B cell (primary cell): ENCODE results near the gene PIK3CA. TPM values are rescaled to one million over a fixed set of nuclear protein-coding genes. Genes with fewer than 3 reads are reported as not detected.
"Not testable (repeated sequence)": the region's sequence is repeated elsewhere in the genome, so short reads cannot be mapped to it uniquely, and the experiment has no call there.

ENCODE experiments used
- ATAC-seq: fragments of 200-7000 bp; cut with Tn5 transposase; one replicate; pipeline ENCODE4 v1.10.0; 2021; ENCODE audit warnings: low read depth, mild to moderate bottlenecking, moderate number of reproducible peaks, moderate library complexity
- CTCF ChIA-PET: fragments of 350-600 bp; sonication (Branson Sonifier 250); formaldehyde crosslinking; loops from one replicate; lab custom pipeline; 2021; ENCODE audit warnings: antibody characterized with exemption, inconsistent platforms; lab: Charles Lee
- POLR2A ChIA-PET: fragments of 350-600 bp; sonication (Branson Sonifier 250); formaldehyde crosslinking; loops from one replicate; lab custom pipeline; 2021; ENCODE audit warnings: antibody characterized with exemption; lab: Charles Lee
- DNase-seq: peaks from one replicate; pipeline ENCODE4 v3.0.0; 2013
- H2AFZ ChIP-seq: 2 replicates; pipeline ENCODE4 v1.6.1; 2012; ENCODE audit warnings: mild to moderate bottlenecking, low read depth, low read length; ENCODE audit not compliant: insufficient read depth, poor library complexity, severe bottlenecking
- H3K27ac ChIP-seq, 2 donors: 1 replicate in 1 of 2; 2 replicates in 1 of 2; pipeline ENCODE4 v1.5.1; 2012 to 2013; ENCODE audit warnings: low read length in 2 of 2, mild to moderate bottlenecking in 2 of 2, moderate library complexity in 1 of 2
- H3K27me3 ChIP-seq, 4 experiments: fragments of 200-600 bp in 1 of 4; sonication (generic) in 1 of 4; replicated peaks in 1 of 4; 1 replicate in 2 of 4; 2 replicates in 2 of 4; pipeline versions ENCODE4 v1.6.1 to v1.7.0; 2013 to 2016; ENCODE audit warnings: low read length in 3 of 4, mild to moderate bottlenecking in 2 of 4, mixed read lengths in 1 of 4, moderate library complexity in 1 of 4; ENCODE audit not compliant: insufficient read depth in 4 of 4, control insufficient read depth in 3 of 4; ENCODE audit errors: control extremely low read depth in 1 of 4
- H3K36me3 ChIP-seq, 2 experiments: replicated peaks in 1 of 2; 1 replicate in 1 of 2; 2 replicates in 1 of 2; pipeline versions ENCODE4 v1.6.1 to v1.7.1; 2013; ENCODE audit warnings: low read length in 1 of 2; ENCODE audit not compliant: insufficient read depth in 2 of 2, control insufficient read depth in 1 of 2; ENCODE audit errors: control extremely low read depth in 1 of 2, extremely low read depth in 1 of 2
- H3K4me1 ChIP-seq, 2 donors: fragments of 200-600 bp in 1 of 2; sonication (generic) in 1 of 2; 1 replicate in 1 of 2; 2 replicates in 1 of 2; pipeline versions ENCODE4 v1.5.1 to v1.6.1; 2013 to 2017; ENCODE audit warnings: low read length in 2 of 2; ENCODE audit not compliant: control insufficient read depth in 2 of 2, insufficient read depth in 2 of 2
- H3K4me2 ChIP-seq: replicated peaks from 2 replicates; pipeline ENCODE3; 2012; ENCODE audit warnings: mild to moderate bottlenecking, low read depth, low read length; ENCODE audit not compliant: poor library complexity, severe bottlenecking
- H3K4me3 ChIP-seq, 5 experiments: fragments of 200-600 bp in 1 of 5; sonication (generic) in 1 of 5; 1 replicate in 3 of 5; 2 replicates in 2 of 5; pipeline versions ENCODE4 v1.5.1 to v1.7.0; 2011 to 2016; ENCODE audit warnings: low read length in 4 of 5, mild to moderate bottlenecking in 4 of 5, low read depth in 2 of 5, control low read depth in 1 of 5, moderate library complexity in 1 of 5; ENCODE audit not compliant: insufficient read depth in 1 of 5; ENCODE audit errors: control extremely low read depth in 1 of 5, extremely low read depth in 1 of 5
- H3K79me2 ChIP-seq: fragments of 200-600 bp; sonication (generic); one replicate; pipeline ENCODE4 v1.6.0; 2016; ENCODE audit warnings: low read length; ENCODE audit not compliant: control insufficient read depth, insufficient read depth
- H3K9ac ChIP-seq: fragments of 200-600 bp; sonication (generic); 2 replicates; pipeline ENCODE4 v1.6.1; 2017; ENCODE audit warnings: mild to moderate bottlenecking, low read length, moderate library complexity
- H3K9me3 ChIP-seq, 3 donors: one replicate each; pipeline versions ENCODE4 v1.6.1 to v1.7.1; 2013; ENCODE audit warnings: low read length in 2 of 3; ENCODE audit not compliant: control insufficient read depth in 2 of 3, insufficient read depth in 1 of 3; ENCODE audit errors: control extremely low read depth in 1 of 3
- H4K20me1 ChIP-seq: 2 replicates; pipeline ENCODE4 v1.6.0; 2012; ENCODE audit warnings: mild to moderate bottlenecking, low read length; ENCODE audit not compliant: insufficient read depth, control insufficient read depth, poor library complexity, severe bottlenecking
- H3K27ac Mint-ChIP-seq: one replicate; pipeline ENCODE4 v1.8.0; 2021; ENCODE audit warnings: mixed read lengths
- H3K27me3 Mint-ChIP-seq: one replicate; pipeline ENCODE4 v1.8.0; 2021; ENCODE audit warnings: mixed read lengths
- H3K4me1 Mint-ChIP-seq: one replicate; pipeline ENCODE4 v1.8.0; 2021; ENCODE audit warnings: mixed read lengths
- H3K4me3 Mint-ChIP-seq: one replicate; pipeline ENCODE4 v1.8.0; 2021; ENCODE audit warnings: mixed read lengths
- H3K9me3 Mint-ChIP-seq: one replicate; pipeline ENCODE4 v1.8.0; 2022; ENCODE audit warnings: mixed read lengths; ENCODE audit not compliant: insufficient read depth
- EZH2 ChIP-seq: IDR thresholded peaks from 2 replicates; pipeline ENCODE4 v1.6.1; 2012; ENCODE audit warnings: borderline replicate concordance, low read depth, mild to moderate bottlenecking, moderate library complexity, low read length; ENCODE audit not compliant: insufficient read depth, poor library complexity, severe bottlenecking
- WGBS: methylation state at CpG from one replicate; pipeline ENCODE4 v1.1.5; 2013; ENCODE audit warnings: missing lambda C conversion rate; ENCODE audit not compliant: insufficient coverage; 5-methylcytosine and 5-hydroxymethylcytosine counted together
- intact Hi-C: fragments of 100-400 bp; cut with micrococcal nuclease; formaldehyde crosslinking; loops from one replicate; pipeline ENCODE4 v1.10.0; 2022
- polyA plus RNA-seq: library from polyadenylated mRNA; depleted of rRNA; stranded (reverse); fragments of >200 nt; gene quantifications from 2 replicates; pipeline ENCODE4 v1.2.3, GENCODE V29; 2012
- total RNA-seq, 2 donors: library from RNA; stranded (reverse); fragments of 120-200 nt in 1 of 2; gene quantifications; 1 replicate in 1 of 2; 2 replicates in 1 of 2; pipeline versions ENCODE4 v1.2.3 to v1.2.4, GENCODE V29; 2013 to 2022
- TF ChIP-seq, protein P1 (sequence below): fragments of 200-600 bp; IDR thresholded peaks from one replicate; pipeline ENCODE4 v1.8.0; 2022; ENCODE audit warnings: antibody characterized with exemption, mild to moderate bottlenecking

PIK3CA gene
- total and polyA plus RNA-seq, 2 donors (not counting 1 experiment from before 2014, with no cell fraction given) = 6.4 to 61.8 TPM

GRCh38 chr3:179200790-179201189 lies 52.6 kb downstream of the PIK3CA start:
- H3K9me3 Mint-ChIP-seq = no peaks in the 10 kb centered on the region
- no peaks in the 10 kb centered on the region for H3K27me3 Mint-ChIP-seq
- 86% methylated on average over 1 of the region's 2 CpGs for WGBS
- no peak overlapping the region for H3K4me3 ChIP-seq
- ATAC-seq (no peak), DNase-seq (no peak)
- TF ChIP-seq, protein P1, sequence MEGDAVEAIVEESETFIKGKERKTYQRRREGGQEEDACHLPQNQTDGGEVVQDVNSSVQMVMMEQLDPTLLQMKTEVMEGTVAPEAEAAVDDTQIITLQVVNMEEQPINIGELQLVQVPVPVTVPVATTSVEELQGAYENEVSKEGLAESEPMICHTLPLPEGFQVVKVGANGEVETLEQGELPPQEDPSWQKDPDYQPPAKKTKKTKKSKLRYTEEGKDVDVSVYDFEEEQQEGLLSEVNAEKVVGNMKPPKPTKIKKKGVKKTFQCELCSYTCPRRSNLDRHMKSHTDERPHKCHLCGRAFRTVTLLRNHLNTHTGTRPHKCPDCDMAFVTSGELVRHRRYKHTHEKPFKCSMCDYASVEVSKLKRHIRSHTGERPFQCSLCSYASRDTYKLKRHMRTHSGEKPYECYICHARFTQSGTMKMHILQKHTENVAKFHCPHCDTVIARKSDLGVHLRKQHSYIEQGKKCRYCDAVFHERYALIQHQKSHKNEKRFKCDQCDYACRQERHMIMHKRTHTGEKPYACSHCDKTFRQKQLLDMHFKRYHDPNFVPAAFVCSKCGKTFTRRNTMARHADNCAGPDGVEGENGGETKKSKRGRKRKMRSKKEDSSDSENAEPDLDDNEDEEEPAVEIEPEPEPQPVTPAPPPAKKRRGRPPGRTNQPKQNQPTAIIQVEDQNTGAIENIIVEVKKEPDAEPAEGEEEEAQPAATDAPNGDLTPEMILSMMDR = no peak
- no peak for TF ChIP-seq EZH2
- H4K20me1 ChIP-seq = no peaks in the 10 kb centered on the region
- H2AFZ ChIP-seq = no peak overlapping the region
- POLR2A ChIA-PET = no interaction called here
- peaks cover 17% of the 10 kb centered on the region for H3K4me1 Mint-ChIP-seq
- no peak overlapping the region for H3K27ac Mint-ChIP-seq
- H3K36me3 ChIP-seq = peaks cover 7 to 26% of the 10 kb centered on the region in 2 experiments
- H3K9ac ChIP-seq = no peak overlapping the region
- no peak overlapping the region for H3K4me2 ChIP-seq
- no peaks in the 10 kb centered on the region for H3K27me3 ChIP-seq
- no peak overlapping the region for H3K27ac ChIP-seq
- CTCF ChIA-PET = interaction anchor here (1.1 kb wide), 1 partner anchor 95 kb away, joined by 4 read pairs; no protein-coding TSS in a partner anchor
- H3K79me2 ChIP-seq = peaks cover 17% of the 10 kb centered on the region
- peaks cover 8 to 11% of the 10 kb centered on the region in 2 donors for H3K4me1 ChIP-seq
- H3K9me3 ChIP-seq = no peaks in the 10 kb centered on the region
- no peak overlapping the region for H3K4me3 Mint-ChIP-seq
- intact Hi-C loops = no loop called here

DNA sequence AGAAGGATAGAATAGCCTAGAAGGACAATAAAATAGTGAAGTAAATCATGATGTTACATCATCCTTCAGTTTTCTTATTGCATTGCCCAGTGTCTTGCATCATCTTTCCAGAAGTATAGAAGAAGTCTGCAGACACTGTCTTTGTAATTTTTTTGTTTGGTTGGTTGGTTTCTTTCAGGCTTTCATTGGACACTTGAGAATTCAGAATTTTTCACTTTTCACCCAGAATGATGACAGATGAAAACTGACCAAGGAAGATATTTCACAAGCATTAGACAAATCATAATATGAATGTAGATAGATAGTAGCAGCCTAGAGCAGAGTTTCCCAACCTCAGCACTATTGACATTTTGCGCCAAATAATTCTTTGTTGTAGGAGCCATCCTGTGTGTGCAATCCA lies 67.4 kb downstream of the PIK3CA start:
- H3K27me3 ChIP-seq, CTCF ChIA-PET, H3K4me2 ChIP-seq, H4K20me1 ChIP-seq, H3K27ac ChIP-seq, H3K4me3 Mint-ChIP-seq, H3K79me2 ChIP-seq, H3K4me1 ChIP-seq, intact Hi-C loops, H3K9me3 Mint-ChIP-seq, DNase-seq, H3K4me3 ChIP-seq, POLR2A ChIA-PET, H3K9me3 ChIP-seq, H3K4me1 Mint-ChIP-seq, ATAC-seq, H3K27ac Mint-ChIP-seq, H3K9ac ChIP-seq, H2AFZ ChIP-seq, H3K27me3 Mint-ChIP-seq: not testable (repeated sequence)
- peaks cover 0 to 14% of the 10 kb centered on the region in 2 experiments for H3K36me3 ChIP-seq
- WGBS = no CpG with 5 or more reads among the region's 1 CpG

DNA sequence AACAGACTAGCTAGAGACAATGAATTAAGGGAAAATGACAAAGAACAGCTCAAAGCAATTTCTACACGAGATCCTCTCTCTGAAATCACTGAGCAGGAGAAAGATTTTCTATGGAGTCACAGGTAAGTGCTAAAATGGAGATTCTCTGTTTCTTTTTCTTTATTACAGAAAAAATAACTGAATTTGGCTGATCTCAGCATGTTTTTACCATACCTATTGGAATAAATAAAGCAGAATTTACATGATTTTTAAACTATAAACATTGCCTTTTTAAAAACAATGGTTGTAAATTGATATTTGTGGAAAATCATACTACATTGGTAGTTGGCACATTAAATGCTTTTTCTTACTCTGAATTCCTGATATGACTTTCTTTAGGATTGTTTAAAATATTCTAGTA lies 70.1 kb downstream of the PIK3CA start:
- H3K9me3 ChIP-seq, H3K79me2 ChIP-seq, intact Hi-C loops, H3K4me3 ChIP-seq, CTCF ChIA-PET, H3K27me3 Mint-ChIP-seq, H3K27ac Mint-ChIP-seq, ATAC-seq, H3K27ac ChIP-seq, H4K20me1 ChIP-seq, H3K27me3 ChIP-seq, H2AFZ ChIP-seq, POLR2A ChIA-PET, H3K4me1 ChIP-seq, H3K9ac ChIP-seq, H3K4me2 ChIP-seq, H3K4me3 Mint-ChIP-seq, H3K4me1 Mint-ChIP-seq, H3K9me3 Mint-ChIP-seq, DNase-seq: not testable (repeated sequence)
- WGBS = no CpG with 5 or more reads among the region's 1 CpG
- peaks cover 0 to 20% of the 10 kb centered on the region in 2 experiments for H3K36me3 ChIP-seq
